Stimulated activated CD8-positive, alpha-beta memory T cell treated with anti-CD3 and anti-CD28 coated beads, Interleukin-4, amount 100 ng/mL, for 48 hours (primary cell): ENCODE measurements around the gene IL23R.

Experiments
- DNase-seq: peaks from one replicate; pipeline ENCODE4 v3.0.0-alpha.2; 2020

IL23R gene

GRCh38 chr1:67149179-67149770 lies 17.0 kb upstream of the IL23R start:
- peak; percentile 66 for DNase-seq

GRCh38 chr1:67150931-67151330 lies 15.3 kb upstream of the IL23R start:
- DNase-seq: no peak

GRCh38 chr1:67158401-67158800 lies 7.9 kb upstream of the IL23R start:
- DNase-seq: no peak

GRCh38 chr1:67159233-67159632 lies 7.0 kb upstream of the IL23R start:
- no peak for DNase-seq

GRCh38 chr1:67162954-67163353 lies 3.3 kb upstream of the IL23R start:
- DNase-seq: peak; percentile 65

GRCh38 chr1:67165468-67166041 lies 699 bp upstream of the IL23R start:
- DNase-seq: no peak

- DNase-seq: no peak
Observed at GRCh38 chr1:67169496-67169895, 3.2 kb downstream of the IL23R start.

GRCh38 chr1:67169932-67170331 lies 3.7 kb downstream of the IL23R start:
- DNase-seq: no peak

- DNase-seq: no peak
Observed at GRCh38 chr1:67170751-67171573, 4.7 kb downstream of the IL23R start.

- DNase-seq: no peak
Observed at GRCh38 chr1:67171574-67171955, 5.3 kb downstream of the IL23R start.

- no peak for DNase-seq
Observed at GRCh38 chr1:67171978-67172377, 5.7 kb downstream of the IL23R start.

- DNase-seq: no peak
Observed at GRCh38 chr1:67173988-67174387, 7.7 kb downstream of the IL23R start.

- DNase-seq: no peak
Observed at GRCh38 chr1:67174716-67175284, 8.5 kb downstream of the IL23R start.

- no peak for DNase-seq
Observed at GRCh38 chr1:67175530-67176087, 9.4 kb downstream of the IL23R start.

GRCh38 chr1:67184838-67185421 lies 18.7 kb downstream of the IL23R start:
- DNase-seq: no peak

GRCh38 chr1:67188137-67188536 lies 21.9 kb downstream of the IL23R start:
- DNase-seq: no peak

GRCh38 chr1:67189953-67190352 lies 23.7 kb downstream of the IL23R start:
- DNase-seq: no peak

GRCh38 chr1:67190410-67190809 lies 24.2 kb downstream of the IL23R start:
- no peak for DNase-seq

- no peak for DNase-seq
Observed at GRCh38 chr1:67190942-67191341, 24.7 kb downstream of the IL23R start.

GRCh38 chr1:67191668-67192520 lies 25.6 kb downstream of the IL23R start:
- DNase-seq: no peak

- DNase-seq: no peak
Observed at GRCh38 chr1:67192902-67193301, 26.6 kb downstream of the IL23R start.

GRCh38 chr1:67193704-67194103 lies 27.4 kb downstream of the IL23R start:
- no peak for DNase-seq
